IPS DF 19.7 (cell line): ENCODE data around the gene TBX5.
"Not testable (repeated sequence)": the region's sequence is repeated elsewhere in the genome, so short reads cannot be mapped to it uniquely, and the experiment has no call there.

Experiments
- DNase-seq: peaks from one replicate; pipeline ENCODE4 v3.0.0-alpha.2; 2013; ENCODE audit warnings: low read depth, low spot score

TBX5 gene

DNA sequence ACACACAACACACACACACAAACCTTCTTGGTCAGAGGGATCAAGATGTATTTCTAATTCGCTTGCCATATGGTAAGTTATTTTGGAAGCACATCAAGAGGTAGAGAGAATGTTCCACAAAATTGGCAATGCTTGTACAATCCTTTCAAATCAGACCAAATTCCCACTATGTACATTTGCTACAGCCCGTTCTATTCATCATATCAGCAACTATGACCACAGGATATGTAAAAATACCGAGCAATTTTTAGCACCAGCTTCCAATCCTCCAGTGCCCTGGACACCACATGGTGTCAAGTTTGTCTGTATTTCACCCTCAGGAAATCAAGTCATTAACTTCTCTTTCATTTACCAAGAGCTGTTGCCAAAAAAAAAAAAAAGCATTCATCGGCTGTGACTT lies 21.2 kb downstream of the TBX5 start:
- no peak for DNase-seq

DNA sequence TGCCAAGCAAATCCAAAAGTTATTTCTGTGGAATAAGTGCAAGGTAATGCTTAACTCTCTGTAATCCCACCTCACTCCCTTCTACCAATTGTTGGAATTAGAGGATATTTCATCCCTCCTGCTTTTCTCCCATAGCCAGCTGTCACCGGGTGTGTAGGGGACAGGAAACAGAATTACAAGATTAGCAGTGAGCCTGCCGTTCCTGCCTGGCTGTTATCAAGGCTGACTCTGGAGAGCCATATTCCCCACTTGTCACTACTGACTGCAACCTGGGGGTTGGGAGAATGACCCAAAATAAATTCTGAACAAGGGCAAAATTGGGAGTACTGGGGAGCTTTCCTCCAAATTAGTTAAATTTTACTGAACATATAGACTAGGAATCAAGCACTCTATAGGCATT lies 24.8 kb downstream of the TBX5 start:
- DNase-seq: no peak

DNA sequence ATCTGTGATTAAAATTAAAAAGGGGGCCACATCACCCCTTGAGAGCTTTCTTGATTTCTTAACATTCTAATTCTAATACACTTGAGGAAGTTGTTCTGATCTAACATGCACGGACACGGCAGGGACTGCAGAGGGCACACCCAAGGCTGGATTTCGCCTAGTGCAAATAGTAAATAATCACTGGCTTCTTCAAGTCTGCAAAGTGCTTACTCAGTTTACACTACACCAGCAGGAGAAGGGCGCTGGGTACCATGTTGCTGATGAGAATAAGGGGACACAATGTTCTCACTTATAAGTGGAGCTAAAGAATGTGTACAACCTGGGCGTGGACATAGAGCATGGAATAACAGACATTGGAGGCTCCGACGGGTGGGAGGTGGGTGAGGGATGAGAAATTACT lies 34.2 kb downstream of the TBX5 start:
- no peak for DNase-seq

- no peak for DNase-seq
Measured at GRCh38 chr12:114371250-114371649, 34.7 kb downstream of the TBX5 start.

- no peak for DNase-seq
Measured at GRCh38 chr12:114368685-114369452, 37.1 kb downstream of the TBX5 start.

GRCh38 chr12:114361992-114362391 lies 44.0 kb downstream of the TBX5 start:
- no peak for DNase-seq

GRCh38 chr12:114361545-114361944 lies 44.4 kb downstream of the TBX5 start:
- no peak for DNase-seq

DNA sequence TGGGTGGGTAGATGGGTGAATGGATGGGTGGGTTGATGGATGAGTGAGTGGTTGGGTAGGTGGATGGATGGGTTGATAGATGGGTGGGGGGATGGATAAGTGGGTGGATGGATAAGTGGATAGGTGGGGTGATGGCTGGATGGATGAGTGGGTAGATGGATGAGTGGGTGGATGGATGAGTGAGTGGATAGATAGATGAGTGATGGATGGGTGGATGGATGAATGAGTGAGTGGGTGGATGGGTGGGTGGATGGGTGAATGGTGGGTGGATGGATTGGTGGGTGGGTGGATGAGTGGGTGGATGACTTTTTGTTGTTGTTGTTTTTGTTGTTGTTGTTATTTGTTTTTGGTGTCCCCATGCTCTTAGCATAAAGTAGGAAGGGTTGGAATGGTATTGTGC lies 45.5 kb downstream of the TBX5 start:
- DNase-seq: no peak

DNA sequence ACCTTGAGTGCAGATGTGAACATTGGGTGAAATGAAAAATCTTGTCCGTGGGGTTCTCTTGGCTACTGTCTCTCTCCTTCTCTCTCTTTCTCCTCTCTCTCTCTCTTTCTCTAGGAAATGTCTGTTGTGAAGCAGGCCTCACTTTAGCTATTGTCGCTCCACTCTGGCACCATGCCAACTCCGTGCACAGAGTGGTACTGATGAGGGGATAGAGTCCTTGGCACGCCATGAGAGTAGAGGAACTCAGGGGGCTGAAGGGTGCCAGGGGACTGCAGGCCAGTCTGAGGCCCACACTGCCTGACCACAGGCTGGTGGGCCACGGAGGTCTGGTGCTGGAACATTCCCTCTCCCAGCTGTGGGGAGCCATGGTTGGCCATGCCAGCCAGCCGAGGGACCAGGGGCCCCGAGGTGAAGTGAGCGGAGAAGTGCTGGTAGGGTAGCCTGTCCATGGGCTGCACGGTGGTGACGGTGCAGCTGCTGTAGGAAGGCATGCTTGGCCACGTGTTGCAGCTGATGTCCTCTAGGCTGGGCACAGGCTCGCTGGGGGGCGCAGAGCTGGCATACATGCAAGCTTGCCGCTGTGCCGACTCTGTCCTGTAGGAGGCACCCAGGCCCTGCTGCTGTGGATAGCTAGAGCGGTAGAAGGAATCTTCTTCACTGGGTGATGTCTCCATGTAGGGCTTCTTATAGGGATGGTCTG lies 50.4 kb downstream of the TBX5 start:
- no peak for DNase-seq

- DNase-seq: not testable (repeated sequence)
Measured at GRCh38 chr12:114349239-114349638, 56.7 kb downstream of the TBX5 start.

- no peak for DNase-seq
Measured at GRCh38 chr12:114347861-114348260, 58.1 kb downstream of the TBX5 start.

DNA sequence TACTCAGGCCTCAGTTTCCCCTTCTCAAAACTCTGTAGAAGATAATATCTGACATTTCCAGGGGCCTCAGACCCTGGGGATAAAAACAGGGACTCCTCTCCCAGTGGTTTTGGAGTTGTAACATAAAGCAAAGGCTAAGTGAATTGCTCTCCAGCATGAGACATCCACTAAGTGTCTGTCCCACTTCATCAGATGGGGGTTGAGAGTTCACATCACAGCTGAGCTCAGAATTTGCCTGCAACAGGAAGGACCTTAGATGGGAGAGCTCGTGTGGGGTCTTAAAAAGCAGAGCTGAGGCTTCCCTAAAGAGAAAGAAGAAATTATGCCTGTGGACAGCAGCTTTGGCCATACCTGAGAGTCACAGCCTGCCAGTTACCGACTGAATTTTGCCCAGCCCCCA lies 61.1 kb downstream of the TBX5 start:
- DNase-seq: no peak

DNA sequence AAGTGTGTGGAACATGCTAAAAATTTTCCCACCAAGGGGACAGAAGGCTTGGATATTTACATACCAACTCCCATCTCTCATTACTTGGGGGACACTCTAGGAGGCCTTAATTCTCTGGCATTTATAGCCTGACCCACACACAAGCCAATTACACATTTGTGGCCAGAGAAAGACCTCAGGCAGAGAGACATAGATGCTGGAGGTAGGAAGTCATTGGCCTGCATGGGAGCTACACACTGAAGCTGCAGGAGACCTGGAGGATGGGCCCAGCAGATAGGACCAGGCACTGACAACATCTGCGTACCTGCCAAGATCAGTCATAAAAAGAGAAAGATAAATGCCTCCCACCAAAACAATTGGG lies 61.7 kb downstream of the TBX5 start:
- no peak for DNase-seq

GRCh38 chr12:114343585-114344302 lies 62.2 kb downstream of the TBX5 start:
- DNase-seq: no peak

GRCh38 chr12:114342656-114343055 lies 63.3 kb downstream of the TBX5 start:
- DNase-seq: no peak

DNA sequence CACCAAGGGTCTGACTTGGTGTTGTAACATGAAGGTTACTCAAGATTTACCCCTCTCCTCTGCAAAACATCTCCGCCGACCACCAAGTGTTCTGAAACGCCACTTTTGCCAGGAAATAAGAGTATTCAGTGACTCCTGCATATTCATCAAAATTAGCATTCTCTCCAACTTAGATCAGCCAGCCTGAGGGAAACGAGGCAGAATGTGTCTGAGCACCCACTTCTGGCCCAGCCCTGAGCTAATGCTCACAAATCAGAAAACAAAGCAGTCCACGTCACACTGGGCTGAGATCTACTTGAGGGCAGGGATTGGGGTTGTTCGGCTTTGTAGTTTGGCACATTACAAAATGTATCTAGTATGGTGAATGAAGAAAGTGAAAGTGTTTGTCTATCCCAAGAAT lies 64.3 kb downstream of the TBX5 start:
- no peak for DNase-seq

DNA sequence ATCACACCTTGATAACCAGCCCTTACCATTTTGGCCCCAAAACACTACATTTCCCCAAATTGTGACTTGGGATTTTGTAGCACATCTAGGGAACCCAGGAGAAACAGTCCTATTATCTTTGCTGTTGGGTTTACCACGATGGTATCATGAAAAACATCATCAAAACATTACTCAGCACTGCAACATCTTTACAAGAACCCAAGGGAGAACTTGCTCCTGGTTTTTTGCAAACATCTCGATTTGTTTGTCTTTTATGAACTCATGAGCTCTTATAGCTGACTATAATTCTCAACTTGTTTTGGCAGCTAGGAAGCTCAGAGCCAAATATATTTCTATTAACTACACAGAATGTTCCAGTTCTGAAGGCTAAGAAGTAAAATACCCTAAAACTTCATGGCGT lies 65.7 kb downstream of the TBX5 start:
- no peak for DNase-seq

DNA sequence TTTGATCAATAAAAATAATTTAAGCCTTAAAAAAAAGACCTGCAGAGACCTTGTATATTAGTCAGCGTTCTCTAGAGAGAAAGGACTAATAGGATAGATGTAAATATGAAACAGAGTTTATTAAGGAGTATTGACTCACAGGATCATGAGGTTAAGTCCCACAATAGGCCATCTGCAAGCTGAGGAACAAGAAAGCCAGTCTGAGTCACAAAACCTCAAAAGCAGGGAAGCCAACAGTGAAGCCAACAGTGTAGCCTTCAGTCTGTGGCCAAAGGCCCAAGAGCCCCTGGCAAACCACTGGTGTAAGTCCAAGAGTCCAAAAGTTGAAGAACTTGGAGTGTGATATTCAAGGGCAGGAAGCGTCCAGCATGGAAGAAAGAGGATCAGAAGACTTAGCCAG lies 66.3 kb downstream of the TBX5 start:
- no peak for DNase-seq

DNA sequence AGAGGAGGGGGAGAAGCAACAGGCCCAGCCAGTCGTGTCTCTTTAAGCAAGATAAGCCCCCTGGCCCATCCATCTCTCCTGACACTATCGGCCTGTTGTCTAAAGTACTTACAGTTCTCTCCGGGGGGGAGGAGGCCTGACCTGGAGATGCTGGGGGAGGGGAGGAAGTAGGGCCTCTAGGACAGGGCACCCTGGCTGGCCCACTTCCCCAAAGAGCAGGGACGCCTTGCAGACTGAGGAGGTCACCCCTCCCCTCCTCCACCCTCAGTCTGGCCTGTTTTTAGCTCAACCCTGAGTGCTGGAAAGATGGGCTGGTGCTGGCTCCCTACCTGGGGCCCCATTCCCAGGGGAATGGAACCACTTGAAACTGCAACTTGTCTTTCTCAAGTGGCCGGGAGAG lies 70.3 kb downstream of the TBX5 start:
- DNase-seq: no peak

- DNase-seq: no peak
Measured at GRCh38 chr12:114334395-114334794, 71.5 kb downstream of the TBX5 start.

- no peak for DNase-seq
Measured at GRCh38 chr12:114328292-114328691, 77.7 kb downstream of the TBX5 start.

GRCh38 chr12:114327765-114328164 lies 78.2 kb downstream of the TBX5 start:
- no peak for DNase-seq

DNA sequence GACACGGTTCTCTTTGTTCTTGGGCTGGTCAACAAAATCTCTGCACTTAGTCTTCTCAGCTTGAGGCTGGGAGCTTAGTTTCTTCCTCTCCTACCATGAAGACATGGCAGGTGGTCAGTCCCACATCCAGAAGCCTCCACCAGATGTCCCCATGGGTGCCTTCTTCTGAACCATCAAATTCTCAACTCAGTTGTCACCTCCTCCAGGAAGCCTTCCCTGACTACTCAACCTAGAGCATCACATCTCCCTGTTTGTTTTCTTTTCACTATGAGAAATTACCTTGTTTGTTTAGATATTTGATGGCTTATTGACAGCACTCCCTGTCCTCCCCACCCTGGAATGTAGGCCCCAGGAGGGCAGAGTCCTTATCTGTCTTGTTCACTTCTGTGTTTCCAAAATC lies 84.4 kb downstream of the TBX5 start:
- no peak for DNase-seq
